ENCODE data around the gene PRRC2B. TPM values are rescaled to one million over a fixed set of nuclear protein-coding genes. Genes with fewer than 3 reads are reported as not detected.

PRRC2B gene
- total and polyA plus RNA-seq, 2 of the 8 experiments (the other 6 are each of a cell fraction or from before 2014, with no cell fraction given), result 37.3 to 249 TPM

GRCh38 chr9:131386281-131386680, 7.6 kb upstream of the PRRC2B start:
- Histone ChIP-seq H3K14ac (ENCODE audit: insufficient read length) (no peak overlapping the region), H3K36me3 (ENCODE audit: control insufficient read depth in 2 of 4, insufficient read depth in 4 of 4, low read length in 3 of 4) (no peaks in the 10 kb centered on the region), H2AK5ac (ENCODE audit: low read depth, low read length) (no peak overlapping the region), H3K4me3 (ENCODE audit: extremely low read depth in 1 of 4, insufficient read depth in 2 of 4, low read depth in 3 of 4, low read length in 4 of 4) (no peak overlapping the region), H3K18ac (ENCODE audit: extremely low read depth, low read length) (no peak overlapping the region), H3K4me1 (replicated peaks in 1 of 4; ENCODE audit: control insufficient read depth in 3 of 4, insufficient read depth in 4 of 4, low read length in 3 of 4) (peaks cover 4 to 12% (median 6%) of the 10 kb centered on the region in 4 experiments; a peak in 6 of 7 replicates), H3K23ac (ENCODE audit: insufficient read length) (no peak overlapping the region), H2BK5ac (ENCODE audit: low read depth, low read length) (peak overlapping the region; percentile 16; the same call in 1 of the 2 replicates), H2BK12ac (ENCODE audit: low read depth, low read length) (no peak overlapping the region), H3K9ac (replicated peaks in 1 of 4; ENCODE audit: extremely low read depth in 1 of 4, low read depth in 3 of 4, low read length in 3 of 4) (no peak overlapping the region), H3K79me2 (ENCODE audit: control insufficient read depth in 1 of 2, insufficient read depth in 2 of 2, low read length in 2 of 2) (no peaks in the 10 kb centered on the region), H2BK15ac (ENCODE audit: low read length) (no peak overlapping the region), H4K8ac (ENCODE audit: extremely low read depth, insufficient read depth, low read length) (no peak overlapping the region), H4K5ac (ENCODE audit: insufficient read length, low read depth, low read length) (no peak overlapping the region), H3K56ac (replicated peaks; ENCODE audit: insufficient read length, low read depth, low read length) (no peak overlapping the region), H3K27me3 (replicated peaks in 1 of 4; ENCODE audit: control insufficient read depth in 3 of 4, extremely low read depth in 1 of 4, insufficient read depth in 3 of 4, low read length in 3 of 4) (no peaks in the 10 kb centered on the region), H3K27ac (ENCODE audit: low read depth, low read length) (no peak overlapping the region), H3K4ac (replicated peaks; ENCODE audit: insufficient read length, low read depth, low read length) (no peak overlapping the region), H3K4me2 (ENCODE audit: insufficient read depth in 1 of 2, low read depth in 2 of 2, low read length in 2 of 2) (no peak overlapping the region), H2BK120ac (replicated peaks; ENCODE audit: low read depth, low read length) (no peak overlapping the region), H3K23me2 (ENCODE audit: low read depth, low read length) (no peaks in the 10 kb centered on the region), H2BK20ac (ENCODE audit: low read length) (no peak overlapping the region), H4K20me1 (replicated peaks in 1 of 2; ENCODE audit: control insufficient read depth in 1 of 2, insufficient read depth in 2 of 2, low read length in 2 of 2) (no peaks in the 10 kb centered on the region), H3K9me3 (ENCODE audit: insufficient read depth in 2 of 2, low read depth in 1 of 2, low read length in 1 of 2) (no peaks in the 10 kb centered on the region), H2AFZ (ENCODE audit: low read length) (no peak overlapping the region), H4K91ac (replicated peaks; ENCODE audit: insufficient read length, low read length) (no peak overlapping the region), H3K79me1 (ENCODE audit: low read depth, low read length) (no peaks in the 10 kb centered on the region)
- WGBS, 2 experiments (ENCODE audit: extremely low coverage in 1 of 2, insufficient coverage in 1 of 2, insufficient read length in 1 of 2, insufficient replicate concordance in 2 of 2, low coverage in 1 of 2, low lambda C conversion rate in 2 of 2, missing lambda C conversion rate in 1 of 2), result 94% methylated on average over 6 of the region's 6 CpGs; no CpG with 5 or more reads in 1 of the 2 experiments
- TF ChIP-seq RAD21 (IDR thresholded peaks at IDR 0.05 in 1 of 2, conservative IDR thresholded peaks at IDR 0.05 in 1 of 2; ENCODE audit: low read depth in 2 of 2, low read length in 2 of 2) (peak; percentile 49 to 58; a peak in 3 of 4 replicates), GTF2F1 (IDR thresholded peaks at IDR 0.05; ENCODE audit: borderline replicate concordance, low read depth, low read length) (no peak), USF2 (IDR thresholded peaks at IDR 0.05; ENCODE audit: low read length) (no peak), CTCF (IDR thresholded peaks at IDR 0.05; ENCODE audit: control extremely low read depth in 1 of 3, insufficient read depth in 1 of 3, low read depth in 1 of 3, low read length in 3 of 3) (peak in 1 of 3 experiments; percentile 27; a peak in 2 of 4 replicates)
- CTCF ChIA-PET (ENCODE audit: partially characterized antibody), result interaction anchor here (0.7 to 1.6 kb wide), 7 partner anchors 11 to 93 kb away, joined by 3 to 6 read pairs (median 3); no protein-coding TSS in a partner anchor
- FAIRE-seq, result no peak
- POLR2A ChIA-PET (ENCODE audit: partially characterized antibody), result interaction anchor here (1.0 to 1.5 kb wide), 2 partner anchors 13 to 20 kb away, joined by 3 read pairs; no protein-coding TSS in a partner anchor
- DNase-seq (ENCODE audit: low read depth in 1 of 2, low spot score in 2 of 2), result no peak

Data from H1 (cell line).